ENCODE data around the gene SAP30L.

The SAP30L gene

GRCh38 chr5:154466147-154466546, 20.4 kb downstream of the SAP30L start:
- DNase-seq, result no peak

DNA sequence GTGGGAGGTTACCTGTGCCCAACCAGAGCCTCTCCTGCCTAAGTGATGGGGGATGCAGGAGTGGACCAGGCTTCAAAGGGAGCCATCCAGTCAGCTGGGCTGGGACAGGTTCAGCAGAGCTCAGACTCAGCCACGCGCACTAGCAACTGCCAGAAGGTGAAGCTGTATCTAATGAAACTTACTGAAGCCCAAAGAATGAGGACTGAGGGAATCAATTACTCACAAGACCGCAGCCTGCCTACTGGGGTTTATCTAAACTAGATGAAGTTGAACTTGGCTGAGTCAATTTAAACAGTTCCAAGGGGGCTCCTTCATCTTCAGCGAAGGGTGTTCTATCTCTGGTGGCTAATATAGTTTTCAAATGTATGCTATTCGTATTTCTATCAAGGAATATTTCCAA, 20.9 kb downstream of the SAP30L start:
- no peak for DNase-seq

DNA sequence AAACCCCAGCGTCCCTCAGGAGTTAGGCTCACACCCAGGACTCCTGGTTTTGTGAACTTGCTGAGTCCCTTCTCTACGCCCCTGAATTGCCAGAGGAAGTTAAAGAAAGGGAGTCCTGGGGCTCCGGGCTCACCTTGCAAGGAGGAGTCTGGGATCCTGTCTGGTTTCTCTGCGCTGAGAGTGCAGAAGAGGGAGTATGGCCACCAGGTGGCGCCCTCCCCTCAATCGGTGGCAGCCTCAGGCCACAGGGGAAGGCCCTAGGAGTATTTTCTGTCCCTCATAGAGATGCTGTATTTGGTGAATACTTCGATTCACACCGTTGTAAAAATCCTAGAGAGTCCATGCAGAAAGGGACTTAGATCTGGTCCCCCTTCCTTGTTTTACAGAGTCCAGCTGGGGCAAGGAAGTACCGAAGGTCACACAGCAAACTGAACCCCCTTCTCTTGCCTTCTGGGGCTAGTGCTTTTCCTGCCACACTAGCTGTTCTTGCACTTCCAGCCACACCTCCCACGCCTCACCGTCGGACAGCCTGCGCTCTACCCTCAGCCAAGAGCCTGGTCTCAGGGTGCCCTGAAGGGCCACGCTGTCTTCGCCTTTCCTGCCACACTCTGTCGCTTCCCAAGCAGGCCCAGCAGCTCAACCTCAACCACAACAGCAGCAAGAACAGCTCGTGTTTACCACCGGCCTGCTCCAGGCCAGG, 22.0 kb downstream of the SAP30L start:
- no peak for DNase-seq

- DNase-seq, result no peak
Measured at GRCh38 chr5:154470137-154470536, 24.3 kb downstream of the SAP30L start.

- no peak for DNase-seq
Measured at GRCh38 chr5:154470947-154471870, 25.4 kb downstream of the SAP30L start.

GRCh38 chr5:154472871-154473580, 27.2 kb downstream of the SAP30L start:
- DNase-seq, result no peak

DNA sequence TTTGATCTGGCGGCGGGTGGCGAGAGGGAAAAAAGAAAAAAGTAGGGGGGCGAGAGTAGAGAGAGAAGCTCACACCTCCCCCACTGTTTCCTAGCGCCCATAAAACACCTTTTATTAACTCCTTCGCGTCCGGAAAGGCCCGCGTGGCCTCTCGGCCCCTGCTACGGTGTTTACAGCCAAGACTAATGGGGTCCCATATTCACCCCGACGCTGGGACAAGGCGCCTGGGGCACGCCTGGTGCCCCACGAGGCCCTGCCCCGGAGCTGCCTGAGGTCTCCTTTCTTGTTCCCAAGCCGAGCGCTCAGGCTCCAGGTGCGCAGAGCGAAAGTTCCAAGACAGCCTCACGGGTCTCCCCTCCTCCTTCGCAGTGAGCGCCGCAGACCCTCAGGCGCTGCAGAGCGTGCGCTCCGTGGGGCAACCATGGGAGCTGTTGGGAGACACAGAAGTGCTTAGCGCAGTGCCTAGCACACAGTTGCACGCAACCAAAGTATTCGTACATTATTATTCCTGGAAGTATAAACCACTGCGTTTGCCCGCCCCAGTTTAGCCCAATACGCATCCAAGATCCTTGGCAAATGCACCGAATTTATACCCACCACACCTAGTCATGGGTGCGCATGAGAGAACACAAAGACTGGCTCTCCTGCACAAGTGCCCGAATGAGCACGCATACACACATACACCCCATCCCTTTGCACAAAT, 27.9 kb downstream of the SAP30L start:
- no peak for DNase-seq

DNA sequence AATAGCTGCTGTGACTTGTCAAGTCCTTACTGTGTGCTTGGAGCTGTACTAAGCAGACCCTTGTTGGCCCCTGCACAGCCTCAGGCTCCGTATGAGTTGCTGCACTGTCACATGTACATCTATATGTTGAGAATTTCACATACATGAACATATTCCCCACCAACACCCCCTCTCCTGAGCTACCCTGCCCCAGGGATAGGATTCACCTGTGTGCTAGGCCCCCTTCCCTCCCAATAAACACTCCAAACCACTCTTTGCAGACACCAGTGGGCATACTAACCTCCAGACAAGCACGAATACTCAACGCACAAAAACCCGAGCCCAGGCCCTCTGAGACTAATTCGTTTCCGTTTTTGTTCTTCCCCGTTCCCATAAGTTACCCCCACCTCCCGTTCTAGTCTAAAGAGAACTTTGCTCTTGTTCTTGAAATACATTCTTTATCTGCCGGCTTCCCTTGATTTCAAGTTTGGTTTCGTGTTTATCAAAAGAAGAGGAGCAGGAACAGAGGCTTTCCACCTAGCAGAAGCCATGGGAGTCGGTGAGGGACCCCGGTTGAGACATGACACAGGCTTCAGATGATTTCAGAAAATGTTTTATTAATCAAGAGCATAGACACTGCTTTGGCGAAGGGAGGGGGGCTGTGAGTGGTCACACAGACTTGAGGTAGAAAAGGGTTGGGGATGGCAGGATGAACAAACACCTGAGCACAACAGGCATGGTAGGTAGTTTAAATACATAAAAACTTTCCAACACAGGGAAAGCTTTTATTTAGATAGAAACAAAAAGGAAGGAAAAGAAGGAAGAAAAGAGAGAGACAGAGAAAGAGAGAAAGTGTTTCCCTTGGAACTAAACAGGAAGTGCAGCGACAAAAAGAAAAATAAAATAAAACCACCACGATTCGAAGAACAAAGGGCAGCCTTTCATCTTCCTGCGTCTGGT, 28.9 kb downstream of the SAP30L start:
- no peak for DNase-seq

- no peak for DNase-seq
Measured at GRCh38 chr5:154475591-154476353, 30.0 kb downstream of the SAP30L start.

DNA sequence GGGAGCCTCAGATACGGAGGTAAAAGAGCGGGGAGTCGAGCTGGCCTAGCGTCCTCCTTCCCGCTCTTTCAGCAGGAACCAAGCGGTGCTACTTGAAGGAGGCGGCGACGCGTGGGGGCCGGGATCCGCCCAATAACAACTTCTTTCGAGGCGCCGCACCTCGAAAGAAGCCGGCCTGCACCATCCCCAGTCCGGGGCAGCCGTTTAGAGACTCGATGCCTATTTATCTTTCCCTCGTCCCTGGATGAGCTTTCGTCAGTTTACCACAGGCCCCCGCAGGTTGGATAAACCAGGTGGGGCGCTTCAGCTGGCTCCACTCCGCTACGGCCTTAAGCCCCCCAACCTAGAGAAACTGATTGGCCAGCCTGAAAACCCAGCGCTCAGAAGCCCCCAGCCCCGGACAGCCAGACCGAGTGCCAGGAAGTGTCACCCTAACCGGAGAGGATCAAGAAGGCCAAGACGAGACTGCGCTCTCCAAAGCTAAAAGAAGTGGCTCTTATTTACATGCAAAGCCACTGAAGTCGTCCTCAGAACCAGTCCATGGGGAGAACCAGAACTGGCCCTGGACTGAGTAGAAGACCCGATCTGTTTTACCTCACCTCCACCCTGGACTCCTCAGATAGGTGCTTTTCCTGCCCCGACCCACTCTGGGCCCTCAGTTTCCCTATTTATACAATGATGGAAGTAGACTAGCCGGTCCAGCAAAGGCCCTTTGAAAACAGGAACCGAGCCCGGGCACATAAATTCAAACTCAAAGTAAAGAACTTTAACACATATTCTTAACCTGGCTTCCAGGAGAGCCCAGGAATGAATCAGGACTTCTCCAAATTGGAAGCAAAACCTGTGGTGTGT, 30.8 kb downstream of the SAP30L start:
- DNase-seq, result no peak

- DNase-seq, result no peak
Measured at GRCh38 chr5:154477382-154478223, 31.8 kb downstream of the SAP30L start.

DNA sequence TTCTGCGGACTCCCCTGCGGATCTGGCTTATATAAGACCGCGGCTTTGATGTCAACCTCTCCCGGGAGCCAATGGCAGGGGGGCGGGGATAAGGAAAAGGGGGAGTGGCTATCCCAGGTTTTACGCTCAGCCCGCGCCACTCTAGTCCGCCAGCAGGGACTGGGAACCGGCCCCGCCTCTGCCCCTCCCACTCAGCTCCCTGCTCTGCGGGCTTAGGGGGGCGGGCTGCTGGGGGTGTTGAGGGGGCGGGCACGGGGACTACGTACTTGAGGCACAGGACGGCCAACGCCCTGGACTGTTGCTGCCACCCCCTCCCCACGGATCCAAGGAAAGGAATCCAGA, 32.4 kb downstream of the SAP30L start, which contains the start of gene HAND1:
TSS of gene HAND1 (minus strand) at position 4 of the 342 bp plus-strand sequence. CDS start 219 bp downstream, outside the sequence.
- DNase-seq, result no peak

- DNase-seq, result no peak
Measured at GRCh38 chr5:154478752-154479159, 33.0 kb downstream of the SAP30L start.

DNA sequence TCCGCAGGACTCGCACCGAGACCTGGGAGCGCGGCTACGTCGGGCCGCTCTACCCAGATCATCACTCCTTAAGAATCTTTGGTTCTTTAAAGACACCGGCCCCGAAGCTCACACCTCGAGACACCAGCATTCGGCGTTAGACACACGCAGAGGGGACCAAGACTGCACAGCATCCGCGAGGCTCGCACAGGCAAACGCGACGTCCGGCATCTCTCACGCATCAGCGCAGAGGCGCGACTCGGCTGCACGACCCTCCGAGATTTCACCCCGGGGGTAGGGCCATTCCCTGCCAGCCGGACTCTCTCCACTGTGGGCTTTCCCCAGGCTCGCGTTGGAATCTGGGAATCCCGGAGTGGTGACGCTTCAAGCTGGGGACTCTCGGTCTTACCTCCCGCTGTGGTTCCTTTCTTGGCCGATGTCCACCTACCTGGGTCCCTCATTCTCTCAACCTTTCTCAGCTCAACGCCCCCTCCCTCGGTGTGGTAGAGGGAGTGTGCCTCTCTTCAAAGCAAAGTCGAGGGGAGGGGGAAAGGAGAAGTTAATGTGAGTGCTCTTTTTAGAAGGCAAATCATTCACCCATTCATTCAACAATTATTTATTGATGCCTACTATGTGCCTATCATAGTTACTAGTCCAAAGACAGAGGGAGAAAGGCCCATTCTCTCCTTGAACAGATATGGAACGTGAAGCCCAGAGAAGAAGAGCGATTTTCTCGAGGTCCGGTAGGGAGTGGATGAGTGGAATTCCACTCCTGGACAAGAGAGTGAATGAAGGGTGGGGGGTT, 33.6 kb downstream of the SAP30L start:
- no peak for DNase-seq

- no peak for DNase-seq
Measured at GRCh38 chr5:154479944-154480750, 34.4 kb downstream of the SAP30L start.

DNA sequence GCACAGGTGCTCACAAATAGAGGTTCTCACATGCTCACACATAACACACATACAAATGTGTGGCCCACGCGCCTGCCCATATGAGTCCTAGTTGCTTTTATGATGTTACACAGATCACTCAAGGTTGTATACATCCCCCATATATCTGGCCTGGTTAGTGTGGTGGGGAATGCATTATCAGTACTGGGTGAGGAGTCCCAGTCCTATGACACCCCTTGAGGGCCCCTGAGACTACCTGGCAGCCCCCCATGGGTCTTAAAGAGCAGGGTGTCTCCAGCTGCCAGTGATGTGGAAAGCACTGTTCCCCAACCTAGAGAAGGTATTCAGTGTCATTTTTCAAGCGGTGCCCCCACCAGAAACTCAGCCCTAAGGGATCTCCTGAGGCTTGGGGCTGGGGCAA, 35.0 kb downstream of the SAP30L start:
- no peak for DNase-seq
